CD14-positive monocyte (primary cell): ENCODE results near the gene PIK3R1. TPM values are rescaled to one million over a fixed set of nuclear protein-coding genes. Genes with fewer than 3 reads are reported as not detected.

ENCODE experiments used
- DNase-seq, 3 donors: peaks; one replicate each; pipeline ENCODE4 v3.0.0-alpha.2; 2011 to 2022
- H2AFZ ChIP-seq: 2 replicates; pipeline ENCODE4 v1.6.0; 2012; ENCODE audit warnings: mild to moderate bottlenecking, low read depth, low read length, inconsistent platforms; ENCODE audit not compliant: insufficient read depth, poor library complexity, severe bottlenecking
- H3K27ac ChIP-seq, 2 donors: 1 replicate in 1 of 2; 2 replicates in 1 of 2; pipeline ENCODE4 v1.5.1; 2012 to 2013; ENCODE audit warnings: low read length in 2 of 2, control low read depth in 1 of 2, inconsistent platforms in 1 of 2, low read depth in 1 of 2, mild to moderate bottlenecking in 1 of 2
- H3K27me3 ChIP-seq, 2 donors: one replicate each; pipeline versions ENCODE4 v1.6.0 to v1.6.1; 2011 to 2013; ENCODE audit warnings: low read length in 2 of 2; ENCODE audit not compliant: control insufficient read depth in 2 of 2, insufficient read depth in 2 of 2
- H3K36me3 ChIP-seq, 2 donors: replicated peaks in 1 of 2; 1 replicate in 1 of 2; 2 replicates in 1 of 2; pipeline versions ENCODE4 v1.5.1 to v1.6.1; 2012 to 2013; ENCODE audit warnings: low read length in 2 of 2, control low read depth in 1 of 2, inconsistent platforms in 1 of 2, mild to moderate bottlenecking in 1 of 2; ENCODE audit not compliant: insufficient read depth in 2 of 2, control insufficient read depth in 1 of 2
- H3K4me1 ChIP-seq, 2 donors: 1 replicate in 1 of 2; 2 replicates in 1 of 2; pipeline versions ENCODE4 v1.5.1 to v1.6.1; 2012 to 2013; ENCODE audit warnings: low read length in 2 of 2, control low read depth in 1 of 2, inconsistent platforms in 1 of 2, mild to moderate bottlenecking in 1 of 2, moderate library complexity in 1 of 2; ENCODE audit not compliant: insufficient read depth in 2 of 2, control insufficient read depth in 1 of 2
- H3K4me2 ChIP-seq: replicated peaks from 2 replicates; pipeline ENCODE3; 2012; ENCODE audit warnings: low read length, moderate library complexity, mild to moderate bottlenecking; ENCODE audit not compliant: poor library complexity, severe bottlenecking; ENCODE audit errors: extremely low read depth
- H3K4me3 ChIP-seq, 3 experiments: fragments of 200-600 bp in 1 of 3; sonication (generic) in 1 of 3; replicated peaks in 1 of 3; 1 replicate in 2 of 3; 2 replicates in 1 of 3; pipeline ENCODE4 v1.5.1; 2011 to 2013; ENCODE audit warnings: low read length in 3 of 3, mild to moderate bottlenecking in 3 of 3, control low read depth in 2 of 3, low read depth in 2 of 3, inconsistent platforms in 1 of 3, moderate library complexity in 1 of 3
- H3K79me2 ChIP-seq: 2 replicates; pipeline ENCODE4 v1.6.0; 2012; ENCODE audit warnings: mild to moderate bottlenecking, control low read depth, inconsistent platforms, low read length, moderate library complexity; ENCODE audit not compliant: insufficient read depth
- H3K9ac ChIP-seq: 2 replicates; pipeline ENCODE4 v1.6.0; 2017; ENCODE audit warnings: low read length, mild to moderate bottlenecking; ENCODE audit not compliant: insufficient read depth, poor library complexity, severe bottlenecking
- H3K9me3 ChIP-seq, 2 donors: replicated peaks in 1 of 2; 1 replicate in 1 of 2; 2 replicates in 1 of 2; pipeline versions ENCODE4 v1.5.1 to v1.6.1; 2012 to 2013; ENCODE audit warnings: low read length in 2 of 2, control low read depth in 1 of 2; ENCODE audit not compliant: control insufficient read depth in 1 of 2, insufficient read depth in 1 of 2
- H4K20me1 ChIP-seq: 2 replicates; pipeline ENCODE4 v1.6.0; 2012; ENCODE audit warnings: mild to moderate bottlenecking, low read length, control low read depth, moderate library complexity; ENCODE audit not compliant: insufficient read depth
- H3K27ac Mint-ChIP-seq, 7 donors: one replicate each; pipeline ENCODE4 v1.8.0; 2020; ENCODE audit warnings: mild to moderate bottlenecking in 7 of 7, mixed read lengths in 7 of 7, moderate library complexity in 6 of 7, inconsistent platforms in 2 of 7
- H3K27me3 Mint-ChIP-seq, 3 donors: one replicate each; pipeline ENCODE4 v1.8.0; 2021 to 2022; ENCODE audit warnings: low read depth in 3 of 3, mild to moderate bottlenecking in 3 of 3, mixed read lengths in 3 of 3, moderate library complexity in 3 of 3, inconsistent platforms in 1 of 3
- H3K36me3 Mint-ChIP-seq, 2 donors: one replicate each; pipeline ENCODE4 v1.8.0; 2020; ENCODE audit warnings: mixed read lengths in 2 of 2, inconsistent platforms in 1 of 2, mild to moderate bottlenecking in 1 of 2
- H3K4me1 Mint-ChIP-seq: one replicate; pipeline ENCODE4 v1.8.0; 2020; ENCODE audit warnings: mild to moderate bottlenecking, mixed read lengths
- H3K4me3 Mint-ChIP-seq, 2 donors: one replicate each; pipeline ENCODE4 v1.8.0; 2020; ENCODE audit warnings: mild to moderate bottlenecking in 2 of 2, mixed read lengths in 2 of 2, moderate library complexity in 1 of 2
- H3K9me3 Mint-ChIP-seq, 7 donors: one replicate each; pipeline ENCODE4 v1.8.0; 2020 to 2022; ENCODE audit warnings: mixed read lengths in 7 of 7, mild to moderate bottlenecking in 6 of 7, moderate library complexity in 6 of 7, inconsistent platforms in 2 of 7
- CTCF ChIP-seq: fragments of 200-600 bp; IDR thresholded peaks from one replicate; pipeline ENCODE4 v1.8.0; 2022; ENCODE audit warnings: antibody characterized with exemption, mild to moderate bottlenecking
- WGBS: methylation state at CpG from one replicate; pipeline ENCODE4 v1.1.5; 2013; ENCODE audit warnings: missing lambda C conversion rate; ENCODE audit not compliant: insufficient coverage; 5-methylcytosine and 5-hydroxymethylcytosine counted together
- intact Hi-C, 2 donors: fragments of 100-400 bp; cut with micrococcal nuclease; formaldehyde crosslinking; loops; one replicate each; pipeline versions ENCODE4 v1.15.0 to v1.15.1; 2023
- polyA plus RNA-seq, 3 donors: library from polyadenylated mRNA; depleted of rRNA in 1 of 3; unstranded in 2 of 3; stranded (reverse) in 1 of 3; fragments of 300-500 nt in 2 of 3; fragments of >200 nt in 1 of 3; fragmentation: Illumina TruSeq in 2 of 3; gene quantifications; 1 replicate in 2 of 3; 2 replicates in 1 of 3; pipeline ENCODE4 v1.2.3, GENCODE V29; 2012 to 2021

Gene PIK3R1
- polyA plus RNA-seq, 3 donors, result 9.5 to 25.5 (median 10.5) TPM

- Histone ChIP-seq H3K79me2 (peaks cover 90% of the 10 kb centered on the region), H3K27me3 (no peaks in the 10 kb centered on the region), H3K4me3 (no peak overlapping the region), H4K20me1 (peaks cover 22% of the 10 kb centered on the region), H2AFZ (no peak overlapping the region), H3K9me3 (no peaks in the 10 kb centered on the region), H3K4me2 (no peak overlapping the region), H3K27ac (peak overlapping the region in 1 of 2 donors; percentile 79), H3K36me3 (peaks cover 0 to 6% of the 10 kb centered on the region in 2 donors), H3K9ac (no peak overlapping the region), H3K4me1 (peaks cover 41 to 58% of the 10 kb centered on the region in 2 donors)
- Mint-ChIP-seq H3K36me3 (peaks cover 20 to 28% of the 10 kb centered on the region in 2 donors), H3K27me3 (no peaks in the 10 kb centered on the region), H3K4me3 (no peak overlapping the region), H3K9me3 (peaks cover 0 to 2% (median 0%) of the 10 kb centered on the region in 7 donors), H3K27ac (peak overlapping the region in 6 of 7 donors; percentile 35 to 71 (median 55)), H3K4me1 (peaks cover 68% of the 10 kb centered on the region)
- no peak for DNase-seq
- TF ChIP-seq CTCF, result no peak
- intact Hi-C loops, result loop anchor here (10.0 kb wide), 1 partner anchor 48 kb away; no protein-coding TSS in a partner anchor
- 94% methylated on average over 3 of the region's 5 CpGs for WGBS
Measured at GRCh38 chr5:68242743-68243142, 27.2 kb downstream of the PIK3R1 start.

DNA sequence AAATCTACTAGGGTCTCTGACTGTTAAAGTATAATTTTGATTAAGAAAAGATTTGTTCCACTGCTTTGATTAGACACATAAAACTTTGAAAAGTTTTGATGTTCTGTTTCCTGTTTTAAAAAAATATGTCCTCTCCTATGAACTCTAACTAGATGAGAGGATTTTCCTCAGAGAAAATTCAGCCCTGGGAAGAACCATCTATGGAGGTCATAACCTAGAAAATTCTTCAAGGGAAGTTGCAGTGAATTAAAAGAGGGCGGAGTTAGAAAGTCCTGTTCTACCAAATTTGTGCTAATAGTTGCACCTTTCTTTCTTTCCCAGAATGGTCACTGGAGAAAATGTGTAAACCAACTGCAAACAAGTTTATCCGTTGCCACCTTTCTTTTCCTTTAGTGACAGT lies 27.7 kb downstream of the PIK3R1 start:
- no peaks in the 10 kb centered on the region for H3K9me3 ChIP-seq
- H2AFZ ChIP-seq, result peak overlapping the region; percentile 46
- no peak for DNase-seq
- intact Hi-C loops, result loop anchor here (10.0 kb wide), 1 partner anchor 48 kb away; no protein-coding TSS in a partner anchor
- peak overlapping the region in 4 of 7 donors; percentile 54 to 89 (median 69) for H3K27ac Mint-ChIP-seq
- TF ChIP-seq CTCF, result no peak
- no peak overlapping the region for H3K4me3 ChIP-seq
- H3K79me2 ChIP-seq, result peaks cover 90% of the 10 kb centered on the region
- peaks cover 66% of the 10 kb centered on the region for H3K4me1 Mint-ChIP-seq
- peak overlapping the region in 1 of 2 donors; percentile 79 for H3K27ac ChIP-seq
- H3K27me3 Mint-ChIP-seq, result no peaks in the 10 kb centered on the region
- no peaks in the 10 kb centered on the region for H3K27me3 ChIP-seq
- H4K20me1 ChIP-seq, result peaks cover 22% of the 10 kb centered on the region
- peaks cover 20 to 27% of the 10 kb centered on the region in 2 donors for H3K36me3 Mint-ChIP-seq
- H3K36me3 ChIP-seq, result peaks cover 0 to 6% of the 10 kb centered on the region in 2 donors
- 86% methylated on average over 1 of the region's 2 CpGs for WGBS
- peaks cover 38 to 56% of the 10 kb centered on the region in 2 donors for H3K4me1 ChIP-seq
- peak overlapping the region; percentile 33 for H3K4me2 ChIP-seq
- H3K4me3 Mint-ChIP-seq, result no peak overlapping the region
- H3K9me3 Mint-ChIP-seq, result peaks cover 0 to 2% (median 0%) of the 10 kb centered on the region in 7 donors
- no peak overlapping the region for H3K9ac ChIP-seq
